Stimulated activated CD8-positive, alpha-beta memory T cell treated with anti-CD3 and anti-CD28 coated beads, Interleukin-12 subunit alpha, Interleukin-12 subunit beta, amount 100 ng/mL, for 24 hours (primary cell): Measurements from ENCODE around the gene STIM2.
"Not testable (repeated sequence)": the region's sequence is repeated elsewhere in the genome, so short reads cannot be mapped to it uniquely, and the experiment has no call there.

Source experiments
- DNase-seq: peaks from one replicate; pipeline ENCODE4 v3.0.0-alpha.2; 2020; ENCODE audit errors: extremely low read depth

Gene STIM2

GRCh38 chr4:26953366-26953765 is 92.7 kb downstream of the STIM2 start:
- no peak for DNase-seq

- DNase-seq: no peak
Measured at GRCh38 chr4:26953770-26954423, 93.3 kb downstream of the STIM2 start.

DNA sequence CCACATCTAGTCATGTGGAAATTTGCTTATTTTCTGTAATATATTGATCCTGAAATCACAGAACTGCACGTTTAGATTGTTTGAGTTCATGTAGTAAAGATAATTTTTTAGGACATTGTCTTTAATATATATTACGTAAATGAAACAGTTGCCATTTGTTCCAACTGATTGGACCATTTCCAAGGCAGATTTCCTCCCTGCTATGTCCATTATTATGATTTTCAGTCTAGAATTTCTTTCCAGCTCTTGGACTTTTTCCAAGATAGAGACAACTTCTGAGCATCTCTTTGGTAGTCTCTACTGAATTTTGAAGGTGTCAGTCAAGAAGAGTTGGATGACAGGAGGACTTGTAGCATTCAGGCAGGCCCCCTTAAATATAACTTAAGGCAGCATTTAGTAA is 94.6 kb downstream of the STIM2 start:
- DNase-seq: no peak

DNA sequence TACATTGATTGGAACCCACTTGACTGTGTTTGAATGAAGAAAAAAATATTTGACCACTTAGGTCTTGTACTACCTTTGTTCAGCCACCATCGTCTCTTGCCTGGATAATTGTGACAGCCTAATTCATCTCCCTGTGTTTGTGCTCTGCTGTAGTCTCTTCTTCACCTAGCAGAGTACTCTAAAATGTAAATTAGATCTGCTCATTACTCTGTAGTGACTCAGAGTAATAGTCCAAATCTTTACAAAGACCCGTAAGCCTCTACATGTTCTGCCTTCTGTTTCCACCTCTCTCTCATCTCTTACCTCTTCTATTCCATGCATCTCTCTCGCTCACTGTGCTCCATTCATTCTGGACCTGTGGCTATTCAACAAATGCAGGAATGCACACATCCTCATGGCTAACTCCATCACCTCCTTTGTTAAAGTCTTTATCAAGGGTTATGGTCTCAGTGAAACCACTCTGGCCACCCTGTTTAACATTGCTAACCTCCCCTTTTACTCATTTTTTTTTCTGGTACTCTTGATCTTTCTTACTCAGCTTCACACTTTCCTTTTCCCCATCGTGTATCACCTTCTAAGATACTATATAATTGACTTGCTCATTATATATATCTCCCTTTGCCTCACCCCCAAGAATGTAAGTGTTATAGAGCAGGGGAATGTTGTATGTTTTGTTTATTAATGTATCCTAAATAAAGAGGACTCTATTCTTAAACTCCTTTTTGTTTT is 98.4 kb downstream of the STIM2 start:
- no peak for DNase-seq

GRCh38 chr4:26959654-26960047 is 99.0 kb downstream of the STIM2 start:
- DNase-seq: no peak

GRCh38 chr4:26962720-26963119 is 102.1 kb downstream of the STIM2 start:
- DNase-seq: no peak

DNA sequence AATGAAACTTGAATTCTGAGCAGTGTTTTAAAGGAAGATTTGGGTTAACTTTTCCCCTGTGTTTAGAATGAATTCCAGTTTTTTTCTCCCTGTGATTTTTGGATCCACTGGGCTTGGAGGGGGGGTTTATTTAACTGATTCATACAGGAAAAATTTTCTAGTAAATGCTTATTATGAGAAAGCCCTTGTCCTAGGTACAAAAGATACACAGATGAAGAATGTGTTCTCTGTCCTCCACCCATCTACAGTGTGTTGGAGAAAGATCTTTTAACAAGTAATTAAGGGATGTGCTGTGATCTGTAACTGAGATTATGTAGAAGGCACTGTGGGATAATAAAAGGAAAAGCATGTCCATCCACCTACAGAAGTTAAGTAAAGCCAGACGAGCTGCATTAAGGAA is 103.9 kb downstream of the STIM2 start:
- no peak for DNase-seq

- no peak for DNase-seq
Measured at GRCh38 chr4:26964994-26965393, 104.4 kb downstream of the STIM2 start.

DNA sequence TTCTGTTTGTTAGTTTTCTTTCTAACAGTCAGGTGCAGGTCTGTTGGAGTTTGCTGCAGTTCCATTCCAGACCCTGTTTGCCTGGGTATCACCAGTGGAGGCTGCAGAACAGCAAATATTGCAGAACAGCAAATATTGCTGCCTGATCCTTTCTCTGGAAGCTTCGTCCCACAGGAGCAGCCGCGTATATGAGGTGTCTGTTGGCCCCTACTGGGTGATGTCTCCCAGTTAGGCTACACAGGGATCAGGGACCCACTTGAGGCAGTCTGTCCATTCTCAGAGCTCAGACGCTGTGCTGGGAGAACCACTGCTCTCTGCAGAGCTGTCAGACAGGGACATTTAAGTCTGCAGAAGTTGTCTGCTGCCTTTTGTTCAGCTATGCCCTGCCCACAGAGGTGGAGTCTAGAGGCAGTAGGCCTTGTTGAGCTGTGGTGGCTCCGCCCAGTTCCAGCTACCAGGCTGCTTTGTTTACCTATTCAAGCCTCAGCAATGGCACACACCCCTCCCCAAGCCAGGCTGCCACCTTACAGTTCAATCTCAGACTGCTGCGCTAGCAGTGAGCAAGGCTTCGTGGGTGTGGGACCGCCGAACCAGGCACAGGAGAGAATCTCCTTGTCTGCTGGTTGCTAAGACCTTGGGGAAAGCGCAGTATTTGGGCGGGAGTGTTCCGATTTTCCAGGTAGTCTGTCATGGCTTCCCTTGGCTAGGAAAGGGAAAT is 115.0 kb downstream of the STIM2 start:
- DNase-seq: not testable (repeated sequence)

DNA sequence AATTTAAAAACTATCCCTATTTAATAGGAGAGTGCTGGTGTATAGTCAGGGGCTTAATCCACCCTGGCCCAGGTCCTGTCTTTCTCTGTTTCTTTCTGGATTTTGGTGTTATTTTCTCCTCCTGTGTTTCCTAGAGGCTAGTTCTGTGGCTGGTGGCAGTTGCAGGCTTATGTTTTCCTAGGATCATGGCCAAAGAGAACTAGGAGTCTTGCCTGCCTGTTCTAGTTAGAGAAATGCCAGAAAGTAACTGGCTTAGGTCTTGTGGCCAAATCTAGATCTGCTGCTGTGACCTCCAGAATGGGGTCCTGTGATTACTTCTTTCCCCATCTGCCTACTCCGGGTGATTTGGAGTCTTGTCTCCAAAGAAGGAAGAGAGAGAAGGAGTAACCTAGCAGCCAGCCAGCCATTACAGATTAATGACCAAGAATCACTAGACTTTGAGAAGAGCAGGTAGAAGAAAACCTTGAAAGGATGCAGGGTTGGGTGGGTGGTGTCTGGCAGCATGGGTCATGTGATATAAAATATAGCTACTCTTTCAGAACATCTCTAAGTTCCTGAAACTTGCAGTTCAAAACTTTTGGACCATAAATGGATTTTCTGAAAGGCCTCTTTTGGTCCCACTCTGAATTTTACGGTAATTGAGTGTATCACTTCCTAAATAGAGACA is 117.9 kb downstream of the STIM2 start:
- DNase-seq: no peak

DNA sequence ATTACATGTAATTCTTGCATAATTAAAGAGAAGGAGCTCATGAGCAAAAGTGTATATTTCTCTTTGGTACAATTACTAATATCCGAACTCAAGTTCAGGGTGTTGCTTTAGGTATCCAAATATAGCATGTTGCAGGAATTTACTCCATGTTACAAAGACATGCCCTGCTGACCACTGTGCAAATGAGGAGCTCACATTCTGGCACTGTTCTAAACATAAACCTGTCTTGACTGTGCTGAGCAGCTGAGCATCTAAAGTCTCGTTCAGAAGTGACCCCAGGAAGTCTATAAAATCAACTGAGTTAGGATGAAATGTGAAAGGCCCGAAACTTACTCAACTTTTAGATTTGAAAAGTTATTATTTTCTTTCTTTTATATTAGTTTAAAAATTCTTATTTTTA is 124.3 kb downstream of the STIM2 start:
- DNase-seq: no peak

DNA sequence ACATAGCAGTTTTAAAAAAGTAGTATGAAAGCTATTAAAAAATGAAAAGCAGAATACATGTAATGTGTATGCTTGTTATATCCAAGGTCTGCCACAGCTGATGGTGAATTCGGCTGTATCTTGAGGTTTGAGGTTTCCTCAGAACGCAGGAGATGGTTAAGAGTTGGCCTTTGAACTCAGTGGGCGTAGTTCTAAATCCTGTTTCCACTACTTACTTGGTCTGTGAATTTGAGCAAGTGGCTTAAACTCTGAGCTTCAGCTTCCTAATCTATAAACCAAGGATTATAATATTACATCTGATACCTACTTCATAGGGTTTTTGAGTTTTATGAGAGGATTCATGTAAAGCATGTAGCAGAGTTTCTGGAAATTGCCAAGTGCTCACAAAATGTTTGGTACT is 125.2 kb downstream of the STIM2 start:
- no peak for DNase-seq

DNA sequence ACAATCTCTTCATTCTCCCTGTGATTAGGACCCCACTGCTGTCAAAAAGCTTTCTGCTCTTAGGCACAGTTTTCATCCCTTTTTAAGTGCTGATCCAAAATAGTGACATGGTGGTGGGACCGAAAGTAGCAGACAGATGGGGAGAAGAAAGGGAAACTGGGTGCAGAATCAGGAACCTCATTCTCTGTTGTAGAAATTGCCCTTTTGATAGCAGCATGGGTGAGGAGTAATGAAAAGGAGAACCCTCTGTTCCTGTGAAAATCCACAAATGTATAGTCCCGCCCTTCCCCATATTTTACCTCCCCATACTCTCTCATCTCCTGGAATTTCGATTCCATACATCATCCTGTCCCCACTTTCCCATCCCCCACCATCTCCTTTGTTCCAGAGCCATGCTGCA is 126.5 kb downstream of the STIM2 start:
- DNase-seq: no peak

- no peak for DNase-seq
Measured at GRCh38 chr4:26991057-26991456, 130.4 kb downstream of the STIM2 start.

GRCh38 chr4:26992657-26993361 is 132.2 kb downstream of the STIM2 start:
- no peak for DNase-seq

- DNase-seq: no peak
Measured at GRCh38 chr4:26993539-26993938, 132.9 kb downstream of the STIM2 start.

DNA sequence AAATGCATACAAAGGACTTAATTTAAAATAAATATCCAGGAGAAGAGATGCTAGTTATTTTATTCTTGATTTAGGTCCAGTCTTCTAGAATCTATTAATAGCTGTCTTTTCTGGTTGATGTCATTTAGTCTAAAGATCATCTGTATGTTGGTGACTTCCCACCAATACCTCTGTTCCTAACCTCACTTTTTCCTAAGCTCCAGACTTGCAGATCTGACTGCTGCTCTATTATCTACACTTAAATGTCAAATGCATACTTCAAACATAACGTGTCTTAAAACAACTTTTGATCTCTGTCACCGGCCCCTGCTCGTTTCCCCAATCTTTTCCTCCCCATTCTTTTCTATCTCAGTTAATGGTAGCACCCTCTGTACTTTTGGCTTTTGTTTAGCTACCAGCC is 133.3 kb downstream of the STIM2 start:
- DNase-seq: no peak

- no peak for DNase-seq
Measured at GRCh38 chr4:26995316-26995715, 134.7 kb downstream of the STIM2 start.

- DNase-seq: no peak
Measured at GRCh38 chr4:26996745-26997144, 136.1 kb downstream of the STIM2 start.

- DNase-seq: no peak
Measured at GRCh38 chr4:26999689-27000088, 139.0 kb downstream of the STIM2 start.

DNA sequence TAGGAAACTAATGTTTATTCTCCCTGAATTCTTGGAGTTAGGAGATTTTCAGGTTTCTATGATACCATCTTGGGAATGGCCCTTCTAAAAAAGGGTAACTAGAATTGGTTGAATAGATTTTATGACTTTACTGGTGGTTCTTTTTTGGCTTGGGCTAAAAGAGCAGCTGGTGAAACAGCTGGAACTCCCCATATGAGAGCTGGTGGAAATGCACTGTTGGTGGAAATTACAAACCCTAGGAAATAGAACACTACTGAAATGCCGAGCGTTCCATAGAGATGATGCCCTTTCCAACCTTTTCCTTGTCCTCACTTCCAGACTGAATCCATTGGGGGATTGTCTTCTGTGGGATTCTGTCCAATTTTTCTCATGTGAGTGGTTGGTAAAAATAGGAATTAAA is 139.5 kb downstream of the STIM2 start:
- DNase-seq: no peak

- no peak for DNase-seq
Measured at GRCh38 chr4:27000820-27001219, 140.2 kb downstream of the STIM2 start.
